ENCODE results near the gene SLC38A10. TPM values are rescaled to one million over a fixed set of nuclear protein-coding genes. Genes with fewer than 3 reads are reported as not detected.
A peak's percentile ranks its signal among the peaks of the same experiment; 100 is the strongest.

The SLC38A10 gene
- total and polyA plus RNA-seq, 2 of the 13 experiments (the other 11 are each of a cell fraction or from before 2014, with no cell fraction given) = 23.4 to 55.8 TPM

DNA sequence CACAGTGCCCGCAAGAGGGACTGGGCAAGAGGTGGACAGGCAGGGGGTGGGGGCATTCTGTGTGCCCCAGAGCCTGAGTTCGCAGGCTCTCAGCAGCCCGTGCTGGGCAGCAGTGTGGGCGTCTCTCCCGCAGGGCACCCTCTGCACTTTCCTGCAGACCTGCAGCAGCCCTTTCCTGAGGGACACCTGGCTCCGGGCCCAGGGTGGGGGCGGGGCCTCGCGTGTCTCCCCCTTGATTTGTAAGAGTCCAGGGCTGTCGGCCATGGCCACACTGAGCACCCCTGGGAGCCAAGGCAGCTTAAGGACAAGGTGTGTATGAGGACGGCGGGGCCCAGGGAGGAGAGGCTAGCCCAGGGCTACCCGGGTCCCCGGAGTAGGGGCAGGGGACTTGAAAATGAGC lies 33.4 kb upstream of the SLC38A10 start (continued):
- TF ChIP-seq, protein P1, sequence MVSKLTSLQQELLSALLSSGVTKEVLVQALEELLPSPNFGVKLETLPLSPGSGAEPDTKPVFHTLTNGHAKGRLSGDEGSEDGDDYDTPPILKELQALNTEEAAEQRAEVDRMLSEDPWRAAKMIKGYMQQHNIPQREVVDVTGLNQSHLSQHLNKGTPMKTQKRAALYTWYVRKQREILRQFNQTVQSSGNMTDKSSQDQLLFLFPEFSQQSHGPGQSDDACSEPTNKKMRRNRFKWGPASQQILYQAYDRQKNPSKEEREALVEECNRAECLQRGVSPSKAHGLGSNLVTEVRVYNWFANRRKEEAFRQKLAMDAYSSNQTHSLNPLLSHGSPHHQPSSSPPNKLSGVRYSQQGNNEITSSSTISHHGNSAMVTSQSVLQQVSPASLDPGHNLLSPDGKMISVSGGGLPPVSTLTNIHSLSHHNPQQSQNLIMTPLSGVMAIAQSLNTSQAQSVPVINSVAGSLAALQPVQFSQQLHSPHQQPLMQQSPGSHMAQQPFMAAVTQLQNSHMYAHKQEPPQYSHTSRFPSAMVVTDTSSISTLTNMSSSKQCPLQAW (CRISPR knock-in tag; IDR thresholded peaks at IDR 0.05) = no peak
- TF ChIP-seq ZNF451 (CRISPR knock-in tag; IDR thresholded peaks at IDR 0.05) = peak; percentile 29; the same call in 1 of the 2 replicates
- no peak for TF ChIP-seq ZNF362 (CRISPR knock-in tag; IDR thresholded peaks at IDR 0.05; ENCODE audit: borderline replicate concordance)
- peak; percentile 33 for TF ChIP-seq AGO2 (optimal IDR thresholded peaks at IDR 0.05; ENCODE audit: low read depth, low read length)
- no peak for TF ChIP-seq ZBTB20 (CRISPR knock-in tag; IDR thresholded peaks at IDR 0.05; ENCODE audit: borderline replicate concordance, low read depth)
- no peak for TF ChIP-seq ZNF235 (CRISPR knock-in tag; IDR thresholded peaks at IDR 0.05; ENCODE audit: borderline replicate concordance)
- TF ChIP-seq ZBTB38 (CRISPR knock-in tag; IDR thresholded peaks at IDR 0.05) = no peak
- TF ChIP-seq NFKB2 (CRISPR knock-in tag; IDR thresholded peaks at IDR 0.05; ENCODE audit: borderline replicate concordance) = 0 out of 2 replicates have a peak, but pooled peaks have one; percentile 11
- no peak for TF ChIP-seq MYNN (CRISPR knock-in tag; IDR thresholded peaks at IDR 0.05; ENCODE audit: low read depth)
- peak; percentile 27 for TF ChIP-seq HNRNPLL (IDR thresholded peaks at IDR 0.05; ENCODE audit: low read depth, low read length, poor library complexity, severe bottlenecking)
- TF ChIP-seq PCBP1 (IDR thresholded peaks at IDR 0.05; ENCODE audit: borderline replicate concordance, low read depth, low read length) = peak; percentile 43; the same call in 1 of the 2 replicates
- TF ChIP-seq HNRNPL (IDR thresholded peaks at IDR 0.05; ENCODE audit: low read depth, low read length) = peak; percentile 90
- 0 out of 2 replicates have a peak, but pooled peaks have one; percentile 19 for TF ChIP-seq KDM4B (CRISPR knock-in tag; IDR thresholded peaks at IDR 0.05)
- no peak for TF ChIP-seq SUZ12 (IDR thresholded peaks at IDR 0.05; ENCODE audit: low read depth, low read length)
- TF ChIP-seq PCBP2 (optimal IDR thresholded peaks at IDR 0.05; ENCODE audit: low read depth, low read length, poor library complexity, severe bottlenecking) = no peak
- TF ChIP-seq KMT2B (CRISPR knock-in tag; IDR thresholded peaks at IDR 0.05) = 0 out of 2 replicates have a peak, but pooled peaks have one; percentile 26
- no peak for TF ChIP-seq GABPA (IDR thresholded peaks at IDR 0.05; ENCODE audit: low read depth, low read length)
- TF ChIP-seq GABPA (CRISPR knock-in tag; IDR thresholded peaks at IDR 0.05; ENCODE audit: low read depth) = no peak
- TF ChIP-seq NFATC3 (CRISPR knock-in tag; IDR thresholded peaks at IDR 0.05) = no peak
- TF ChIP-seq MEIS2 (CRISPR knock-in tag; IDR thresholded peaks at IDR 0.05) = no peak
- TF ChIP-seq ZNF33A (CRISPR knock-in tag; IDR thresholded peaks at IDR 0.05; ENCODE audit: borderline replicate concordance) = no peak
- peak; percentile 79; the same call in 1 of the 2 replicates for TF ChIP-seq ZNF225 (CRISPR knock-in tag; IDR thresholded peaks at IDR 0.05)
- no peak for TF ChIP-seq ERF (CRISPR knock-in tag; IDR thresholded peaks at IDR 0.05)

All from HepG2 (cell line).